Cortex of kidney (tissue), 1 donor: ENCODE measurements around the gene SPEF1.

ENCODE experiments used
- DNase-seq: peaks from one replicate; lab custom pipeline; 2025; lab: John Stamatoyannopoulos, UW

The SPEF1 gene

GRCh38 chr20:3729811-3730540 is 51.3 kb downstream of the SPEF1 start:
- no peak for DNase-seq

- DNase-seq: no peak
Observed at GRCh38 chr20:3729378-3729777, 51.9 kb downstream of the SPEF1 start.

GRCh38 chr20:3728876-3729275 is 52.4 kb downstream of the SPEF1 start:
- DNase-seq: no peak

GRCh38 chr20:3728354-3728753 is 52.9 kb downstream of the SPEF1 start:
- DNase-seq: no peak
